Neuronal stem cell (in vitro differentiated cells): Measurements from ENCODE around the gene HTR3A.

Source experiments
- DNase-seq: peaks from one replicate; pipeline ENCODE4 v3.0.0-alpha.2; 2013; ENCODE audit warnings: low spot score
- H2AFZ ChIP-seq: one replicate; pipeline ENCODE4 v1.6.1; 2013; ENCODE audit warnings: mild to moderate bottlenecking, low read length, inconsistent platforms
- H2AK5ac ChIP-seq: 2 replicates; pipeline ENCODE4 v1.6.1; 2013; ENCODE audit warnings: low read depth, mild to moderate bottlenecking, inconsistent platforms, low read length, moderate library complexity, mixed read lengths
- H2BK120ac ChIP-seq: 2 replicates; pipeline ENCODE4 v1.6.1; 2013; ENCODE audit warnings: low read depth, mild to moderate bottlenecking, inconsistent platforms, low read length, moderate library complexity, mixed read lengths
- H2BK12ac ChIP-seq: one replicate; pipeline ENCODE4 v1.6.1; 2013; ENCODE audit warnings: low read length, inconsistent platforms
- H2BK15ac ChIP-seq: 2 replicates; pipeline ENCODE4 v1.6.1; 2013; ENCODE audit warnings: mild to moderate bottlenecking, low read length, inconsistent platforms, mixed read lengths
- H2BK5ac ChIP-seq: one replicate; pipeline ENCODE4 v1.6.1; 2013; ENCODE audit warnings: inconsistent platforms, mild to moderate bottlenecking, low read length, moderate library complexity
- H3K14ac ChIP-seq: one replicate; pipeline ENCODE4 v1.6.1; 2013; ENCODE audit warnings: low read length, inconsistent platforms
- H3K18ac ChIP-seq: 2 replicates; pipeline ENCODE4 v1.6.1; 2013; ENCODE audit warnings: low read length, inconsistent platforms
- H3K23ac ChIP-seq: 2 replicates; pipeline ENCODE4 v1.6.1; 2013; ENCODE audit warnings: low read depth, mild to moderate bottlenecking, mixed read lengths, low read length, inconsistent platforms; ENCODE audit not compliant: poor library complexity
- H3K27ac ChIP-seq: replicated peaks from 3 replicates; pipeline ENCODE4 v1.5.1; 2013; ENCODE audit warnings: low read length, inconsistent platforms
- H3K27me3 ChIP-seq, 3 experiments: 2 replicates each; pipeline ENCODE4 v1.6.1; 2013; ENCODE audit warnings: low read length in 3 of 3, mild to moderate bottlenecking in 2 of 3, inconsistent platforms in 1 of 3, low read depth in 1 of 3, mixed read lengths in 1 of 3, moderate library complexity in 1 of 3; ENCODE audit not compliant: control insufficient read depth in 3 of 3, insufficient read depth in 3 of 3
- H3K36me3 ChIP-seq, 2 donors: replicated peaks in 1 of 2; 2 replicates each; pipeline ENCODE4 v1.6.1; 2013; ENCODE audit warnings: low read length in 2 of 2; ENCODE audit not compliant: control insufficient read depth in 2 of 2, insufficient read depth in 2 of 2
- H3K4ac ChIP-seq: 2 replicates; pipeline ENCODE4 v1.6.1; 2013; ENCODE audit warnings: inconsistent platforms, mild to moderate bottlenecking, low read length, moderate library complexity
- H3K4me1 ChIP-seq, 2 donors: 1 replicate in 1 of 2; 2 replicates in 1 of 2; pipeline ENCODE4 v1.6.1; 2013; ENCODE audit warnings: low read length in 2 of 2, low read depth in 1 of 2; ENCODE audit not compliant: control insufficient read depth in 2 of 2, insufficient read depth in 1 of 2
- H3K4me2 ChIP-seq: one replicate; pipeline ENCODE4 v1.6.1; 2013; ENCODE audit warnings: mild to moderate bottlenecking, low read length, inconsistent platforms; ENCODE audit not compliant: insufficient read depth, poor library complexity, severe bottlenecking
- H3K4me3 ChIP-seq, 2 donors: 2 replicates each; pipeline ENCODE4 v1.5.1; 2013; ENCODE audit warnings: low read length in 2 of 2, mild to moderate bottlenecking in 2 of 2, inconsistent platforms in 1 of 2, moderate library complexity in 1 of 2
- H3K79me1 ChIP-seq: one replicate; pipeline ENCODE4 v1.6.1; 2013; ENCODE audit warnings: low read depth, mild to moderate bottlenecking, inconsistent platforms, low read length, moderate library complexity
- H3K9ac ChIP-seq: one replicate; pipeline ENCODE4 v1.6.1; 2013; ENCODE audit warnings: mild to moderate bottlenecking, low read depth, low read length, inconsistent platforms; ENCODE audit not compliant: poor library complexity
- H3K9me3 ChIP-seq, 2 donors: replicated peaks in 1 of 2; 2 replicates each; pipeline versions ENCODE3 to v1.6.1; 2013; ENCODE audit warnings: low read length in 2 of 2, mild to moderate bottlenecking in 2 of 2, inconsistent platforms in 1 of 2, low read depth in 1 of 2, mixed read lengths in 1 of 2, moderate library complexity in 1 of 2; ENCODE audit not compliant: control insufficient read depth in 2 of 2, insufficient read depth in 1 of 2
- H4K8ac ChIP-seq: one replicate; pipeline ENCODE4 v1.6.1; 2013; ENCODE audit warnings: low read depth, mild to moderate bottlenecking, inconsistent platforms, low read length, moderate library complexity
- H4K91ac ChIP-seq: one replicate; pipeline ENCODE4 v1.6.1; 2013; ENCODE audit warnings: low read length, low read depth, mild to moderate bottlenecking, inconsistent platforms; ENCODE audit not compliant: poor library complexity
- WGBS, 2 donors: extraction: QIAGEN DNeasy Blood & Tissue Kit; methylation state at CpG; one replicate each; pipeline ENCODE4 v1.1.7; 2013; ENCODE audit warnings: missing lambda C conversion rate in 2 of 2, mixed read lengths in 1 of 2; ENCODE audit not compliant: insufficient read length in 2 of 2, insufficient replicate concordance in 1 of 2; ENCODE audit errors: extremely low coverage in 2 of 2; 5-methylcytosine and 5-hydroxymethylcytosine counted together

The HTR3A gene

GRCh38 chr11:114019046-114019445 is 44.1 kb downstream of the HTR3A start:
- no peak overlapping the region for H3K4ac ChIP-seq
- no peak overlapping the region for H3K18ac ChIP-seq
- no peak overlapping the region for H3K14ac ChIP-seq
- H2BK15ac ChIP-seq: no peak overlapping the region
- no peak overlapping the region for H2BK12ac ChIP-seq
- H3K9ac ChIP-seq: no peak overlapping the region
- no peak overlapping the region for H3K4me3 ChIP-seq
- no peak overlapping the region for H3K4me2 ChIP-seq
- H2BK5ac ChIP-seq: no peak overlapping the region
- H2AK5ac ChIP-seq: no peak overlapping the region
- H4K91ac ChIP-seq: no peak overlapping the region
- no peak overlapping the region for H3K23ac ChIP-seq
- peaks cover 0 to 2% of the 10 kb centered on the region in 2 donors for H3K4me1 ChIP-seq
- no peaks in the 10 kb centered on the region for H3K36me3 ChIP-seq
- H3K79me1 ChIP-seq: no peaks in the 10 kb centered on the region
- DNase-seq: no peak
- WGBS, 2 donors: no CpG with 5 or more reads among the region's 3 CpGs
- H4K8ac ChIP-seq: no peak overlapping the region
- no peaks in the 10 kb centered on the region for H3K9me3 ChIP-seq
- H3K27me3 ChIP-seq: peaks cover 0 to 12% (median 0%) of the 10 kb centered on the region in 3 experiments
- H2BK120ac ChIP-seq: no peak overlapping the region
- H3K27ac ChIP-seq: no peak overlapping the region
- H2AFZ ChIP-seq: no peak overlapping the region

GRCh38 chr11:114019574-114019973 is 44.7 kb downstream of the HTR3A start:
- H3K9ac ChIP-seq: no peak overlapping the region
- no peak overlapping the region for H3K18ac ChIP-seq
- H3K23ac ChIP-seq: no peak overlapping the region
- peaks cover 0 to 2% of the 10 kb centered on the region in 2 donors for H3K4me1 ChIP-seq
- H2BK120ac ChIP-seq: no peak overlapping the region
- H3K4me3 ChIP-seq: no peak overlapping the region
- H4K8ac ChIP-seq: no peak overlapping the region
- no CpG with 5 or more reads among the region's 5 CpGs for WGBS, 2 donors
- no peak overlapping the region for H4K91ac ChIP-seq
- no peaks in the 10 kb centered on the region for H3K36me3 ChIP-seq
- no peaks in the 10 kb centered on the region for H3K79me1 ChIP-seq
- H2BK15ac ChIP-seq: no peak overlapping the region
- H3K27me3 ChIP-seq: peaks cover 0 to 12% (median 0%) of the 10 kb centered on the region in 3 experiments
- H3K9me3 ChIP-seq: no peaks in the 10 kb centered on the region
- H3K4ac ChIP-seq: no peak overlapping the region
- H2BK12ac ChIP-seq: no peak overlapping the region
- H2AK5ac ChIP-seq: no peak overlapping the region
- no peak overlapping the region for H3K14ac ChIP-seq
- H2BK5ac ChIP-seq: no peak overlapping the region
- no peak overlapping the region for H3K27ac ChIP-seq
- no peak overlapping the region for H2AFZ ChIP-seq
- DNase-seq: no peak
- H3K4me2 ChIP-seq: no peak overlapping the region

GRCh38 chr11:114025329-114025907 is 50.5 kb downstream of the HTR3A start:
- WGBS, 2 donors: no CpG with 5 or more reads among the region's 3 CpGs
- peaks cover 0 to 23% (median 0%) of the 10 kb centered on the region in 3 experiments for H3K27me3 ChIP-seq

GRCh38 chr11:114026355-114026754 is 51.4 kb downstream of the HTR3A start:
- Histone ChIP-seq H3K4me2 (no peak overlapping the region), H2BK12ac (no peak overlapping the region), H2AK5ac (no peak overlapping the region), H4K91ac (no peak overlapping the region), H3K36me3 (no peaks in the 10 kb centered on the region), H3K9ac (no peak overlapping the region), H3K4me1 (no peaks in the 10 kb centered on the region), H3K18ac (no peak overlapping the region), H3K27me3 (peaks cover 0 to 18% (median 0%) of the 10 kb centered on the region in 3 experiments), H2BK5ac (no peak overlapping the region), H2AFZ (no peak overlapping the region), H2BK120ac (no peak overlapping the region), H2BK15ac (no peak overlapping the region), H3K4ac (no peak overlapping the region), H3K79me1 (no peaks in the 10 kb centered on the region), H3K9me3 (peaks cover 0 to 2% of the 10 kb centered on the region in 2 donors), H3K14ac (no peak overlapping the region), H3K23ac (no peak overlapping the region), H3K4me3 (no peak overlapping the region), H4K8ac (no peak overlapping the region), H3K27ac (no peak overlapping the region)
- WGBS, 2 donors: no CpG with 5 or more reads among the region's 1 CpG
- no peak for DNase-seq

More at GRCh38 chr11:114025329-114025907, 50.5 kb downstream of the HTR3A start:
- no peak overlapping the region for H2BK120ac ChIP-seq
- no peaks in the 10 kb centered on the region for H3K79me1 ChIP-seq
- H3K4me2 ChIP-seq: no peak overlapping the region
- H4K91ac ChIP-seq: no peak overlapping the region
- no peak overlapping the region for H3K18ac ChIP-seq
- H2AFZ ChIP-seq: no peak overlapping the region
- no peak overlapping the region for H2AK5ac ChIP-seq
- no peaks in the 10 kb centered on the region for H3K4me1 ChIP-seq
- H3K4me3 ChIP-seq: no peak overlapping the region
- no peak overlapping the region for H2BK15ac ChIP-seq
- DNase-seq: no peak
- H2BK5ac ChIP-seq: no peak overlapping the region
- no peak overlapping the region for H2BK12ac ChIP-seq
- H4K8ac ChIP-seq: no peak overlapping the region
- H3K4ac ChIP-seq: no peak overlapping the region
- peaks cover 0 to 2% of the 10 kb centered on the region in 2 donors for H3K9me3 ChIP-seq
- H3K36me3 ChIP-seq: no peaks in the 10 kb centered on the region
- no peak overlapping the region for H3K23ac ChIP-seq
- no peak overlapping the region for H3K27ac ChIP-seq
- no peak overlapping the region for H3K9ac ChIP-seq
- no peak overlapping the region for H3K14ac ChIP-seq
